ENCODE results near the gene CLN3.
A peak's percentile ranks its signal among the peaks of the same experiment; 100 is the strongest.
"Not testable (repeated sequence)": the region's sequence is repeated elsewhere in the genome, so short reads cannot be mapped to it uniquely, and the experiment has no call there.

Gene CLN3

DNA sequence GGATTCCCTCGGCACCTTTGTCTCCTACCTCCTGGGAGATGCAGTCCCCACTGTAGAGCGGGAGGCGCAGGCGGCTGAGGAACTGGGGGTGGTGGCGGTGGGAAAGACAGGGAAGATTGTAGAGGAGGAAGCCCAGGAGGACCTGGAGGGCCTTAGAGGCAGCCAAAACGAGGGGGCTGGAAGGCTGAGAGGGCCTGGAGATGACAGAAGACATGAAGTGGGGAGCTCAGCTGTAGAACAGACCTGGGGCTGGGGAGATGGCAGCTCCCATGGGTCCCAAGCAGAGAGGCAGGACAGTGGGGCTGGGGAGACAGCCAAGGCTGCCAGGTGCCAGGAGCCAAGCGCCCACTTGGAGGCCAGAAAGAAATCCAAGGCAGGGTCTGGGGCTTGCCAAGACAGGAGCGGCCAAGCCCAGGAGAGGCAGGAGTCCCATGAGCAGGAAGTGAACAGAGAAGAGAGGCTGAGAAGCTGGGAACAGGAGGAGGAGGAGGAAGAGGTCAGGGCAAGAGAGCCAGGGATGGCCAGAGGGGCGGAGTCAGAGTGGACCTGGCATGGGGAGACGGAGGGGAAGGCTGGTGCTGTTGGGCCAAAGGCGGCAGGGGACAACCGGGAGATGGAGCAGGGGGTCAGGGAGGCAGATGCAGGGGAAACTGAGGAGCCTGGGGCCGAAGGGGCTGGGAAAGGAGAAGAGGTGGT is 3.4 kb upstream of the CLN3 start:
- no peak for DNase-seq (ENCODE audit: low read depth in 2 of 3, low spot score in 2 of 3)

- peak; percentile 49 to 72 (median 63) for DNase-seq (ENCODE audit: low read depth in 2 of 3, low spot score in 2 of 3)
Observed at GRCh38 chr16:28494121-28494851, 2.4 kb upstream of the CLN3 start, which contains the start of gene APOBR. Gene APOBR, plus strand, starts transcription at chr16:28494643. Its CDS starts 39 bp downstream, at chr16:28494682.

DNA sequence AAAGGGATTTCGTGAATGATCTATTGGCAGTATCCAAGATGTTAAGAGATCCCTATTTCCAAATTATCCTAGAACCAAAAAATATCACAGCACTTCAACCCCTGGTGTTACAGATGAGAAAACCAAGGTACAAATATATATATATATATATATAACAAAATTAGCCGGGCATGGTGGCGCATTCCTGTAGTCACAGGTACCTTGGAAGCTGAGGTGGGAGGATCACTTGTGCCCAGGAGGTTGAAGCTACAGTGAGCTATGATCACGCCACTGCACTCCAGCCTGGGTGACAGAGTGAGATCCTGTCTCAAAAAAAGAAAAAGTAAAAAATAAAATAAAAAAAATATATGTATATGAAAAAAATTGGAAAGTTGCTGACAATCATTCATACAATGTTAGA is 637 bp upstream of the CLN3 start:
- no peak for DNase-seq (ENCODE audit: low read depth in 2 of 3, low spot score in 2 of 3)

- DNase-seq (ENCODE audit: low read depth in 2 of 3, low spot score in 2 of 3), result no peak
Observed at GRCh38 chr16:28491230-28491969, 474 bp downstream of the CLN3 start.

DNA sequence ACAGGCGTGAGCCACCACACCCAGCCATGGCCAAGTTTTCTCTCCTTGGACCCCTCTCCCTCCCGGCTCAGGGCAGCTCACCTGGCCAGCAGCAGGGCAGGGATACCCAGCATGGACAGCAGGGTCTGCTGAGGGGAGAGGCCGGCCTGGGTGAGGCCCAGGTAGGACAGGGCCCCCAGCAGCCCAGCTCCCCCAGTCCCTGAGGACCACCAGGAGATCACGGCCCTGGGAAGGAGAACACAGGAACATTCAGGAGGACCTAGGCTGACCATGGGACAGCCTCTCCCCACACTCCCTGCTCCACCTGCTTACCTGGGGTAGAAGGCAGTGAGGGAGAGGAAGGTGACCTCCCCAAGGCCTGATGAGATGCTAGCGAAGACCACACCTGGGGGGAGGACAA is 5.6 kb downstream of the CLN3 start:
- no peak for DNase-seq (ENCODE audit: low read depth in 2 of 3, low spot score in 2 of 3)

GRCh38 chr16:28483361-28483760 is 8.5 kb downstream of the CLN3 start:
- not testable (repeated sequence) for DNase-seq (ENCODE audit: low read depth in 2 of 3, low spot score in 2 of 3)

- DNase-seq (ENCODE audit: low read depth in 2 of 3, low spot score in 2 of 3), result no peak
Observed at GRCh38 chr16:28482026-28482425, 9.8 kb downstream of the CLN3 start.

- no peak for DNase-seq (ENCODE audit: low read depth in 2 of 3, low spot score in 2 of 3)
Observed at GRCh38 chr16:28478506-28479180, 13.2 kb downstream of the CLN3 start.

- DNase-seq (ENCODE audit: low read depth in 2 of 3, low spot score in 2 of 3), result no peak
Observed at GRCh38 chr16:28477311-28477920, 14.5 kb downstream of the CLN3 start.

GRCh38 chr16:28475221-28475620 is 16.7 kb downstream of the CLN3 start:
- no peak for DNase-seq (ENCODE audit: low read depth in 2 of 3, low spot score in 2 of 3)

DNA sequence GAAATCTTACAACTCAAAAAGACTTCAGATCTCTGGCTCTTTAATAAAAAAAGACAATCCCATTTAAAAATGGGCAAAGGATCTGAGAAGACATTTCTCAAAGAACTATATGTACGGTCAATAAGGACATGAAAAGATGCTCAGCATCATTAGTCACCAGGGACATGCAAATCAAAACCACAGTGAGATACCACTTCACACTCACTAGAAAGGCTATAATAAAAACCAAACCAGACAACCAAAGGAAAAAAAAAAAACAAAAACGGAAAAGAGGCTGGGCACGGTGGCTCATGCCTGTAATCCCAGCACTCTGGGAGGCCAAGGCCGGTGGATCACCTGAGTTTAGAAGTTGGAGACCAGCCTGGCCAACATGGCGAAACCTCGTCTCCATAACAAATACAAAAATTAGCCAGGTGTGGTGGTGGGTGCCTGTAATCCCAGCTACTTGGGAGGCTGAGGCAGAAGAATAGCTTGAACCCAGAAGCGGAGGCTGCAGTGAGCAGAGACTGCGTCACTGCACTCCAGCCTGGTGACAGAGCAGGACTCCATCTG is 18.1 kb downstream of the CLN3 start:
- no peak for DNase-seq (ENCODE audit: low read depth in 2 of 3, low spot score in 2 of 3)

DNA sequence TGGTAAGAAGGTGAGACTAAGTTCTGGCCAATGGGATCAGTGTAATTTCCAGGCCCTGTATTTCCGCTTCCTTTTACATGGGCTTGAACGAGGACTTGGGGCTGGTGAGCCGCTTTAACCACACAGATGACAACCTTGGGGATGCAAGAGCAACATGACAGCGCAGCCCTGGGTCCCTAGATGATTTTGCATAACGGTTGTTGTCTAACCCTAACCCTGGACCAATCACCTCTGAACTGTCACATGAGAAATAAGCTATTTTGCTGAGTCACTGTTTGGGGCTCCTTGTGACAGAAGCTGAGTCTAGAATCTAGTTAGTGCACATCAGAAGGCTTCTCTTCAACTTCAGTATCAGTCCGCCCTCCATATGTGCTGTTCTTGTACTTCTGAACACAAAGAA is 44.8 kb downstream of the CLN3 start:
- not testable (repeated sequence) for DNase-seq (ENCODE audit: low read depth in 2 of 3, low spot score in 2 of 3)

DNA sequence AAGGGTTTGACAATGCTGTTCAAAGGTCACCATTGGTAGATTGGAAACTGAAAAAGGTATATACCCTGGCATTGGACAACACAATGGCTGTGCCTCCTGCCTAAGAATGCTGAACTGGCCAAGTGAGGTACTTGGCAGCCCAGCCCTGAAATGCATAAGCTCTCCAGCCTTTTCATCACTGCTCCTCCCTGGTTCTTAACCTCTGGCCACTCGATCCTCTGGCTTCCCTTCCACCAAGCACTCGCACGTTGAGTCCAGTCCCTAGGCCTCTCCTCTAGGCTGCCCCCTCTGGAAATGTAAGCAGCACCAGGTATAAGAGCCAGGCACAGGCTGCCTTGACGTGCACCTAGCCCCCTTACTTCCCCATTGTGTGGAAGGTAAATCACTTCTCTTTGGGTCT is 45.5 kb downstream of the CLN3 start:
- DNase-seq (ENCODE audit: low read depth in 2 of 3, low spot score in 2 of 3), result not testable (repeated sequence)

DNA sequence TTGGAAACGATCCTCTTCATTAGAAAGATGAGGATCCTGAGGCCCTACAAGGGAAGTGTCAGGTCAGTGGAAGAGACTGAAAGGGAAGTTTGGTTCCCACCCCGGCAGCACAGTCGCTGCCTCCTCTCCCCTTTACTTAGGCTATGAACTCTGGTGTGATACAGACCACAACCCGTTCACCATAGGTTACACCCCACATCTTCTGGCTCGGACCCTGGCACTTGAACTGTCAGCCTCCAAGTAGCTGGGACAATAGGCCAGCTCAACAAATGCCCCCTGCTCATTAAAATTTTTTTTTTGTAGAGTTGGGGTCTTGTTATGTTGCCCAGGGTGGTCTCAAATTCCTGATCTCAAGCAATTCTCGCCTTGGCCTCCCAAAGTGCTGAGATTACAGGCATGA is 47.9 kb downstream of the CLN3 start:
- not testable (repeated sequence) for DNase-seq (ENCODE audit: low read depth in 2 of 3, low spot score in 2 of 3)

DNA sequence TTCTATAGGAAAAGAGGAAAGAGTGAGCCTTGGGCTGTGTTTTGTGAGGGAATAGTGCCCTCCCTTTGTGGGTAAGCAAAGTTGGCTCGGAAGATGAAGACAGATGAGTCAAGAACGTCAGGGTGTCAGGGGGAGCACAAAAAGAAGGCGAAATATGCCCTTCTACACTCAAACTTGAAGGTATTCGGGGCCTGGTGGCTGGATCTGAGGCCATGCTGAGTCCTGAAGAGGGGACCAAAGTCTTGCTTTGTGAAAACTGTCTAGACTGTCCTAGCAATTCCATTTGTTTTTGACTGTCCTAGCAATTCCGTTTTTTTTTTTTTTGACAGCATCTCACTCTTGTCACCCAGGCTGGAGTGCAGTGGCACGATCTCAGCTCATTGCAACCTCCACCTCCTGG is 53.0 kb downstream of the CLN3 start:
- not testable (repeated sequence) for DNase-seq (ENCODE audit: low read depth in 2 of 3, low spot score in 2 of 3)

DNA sequence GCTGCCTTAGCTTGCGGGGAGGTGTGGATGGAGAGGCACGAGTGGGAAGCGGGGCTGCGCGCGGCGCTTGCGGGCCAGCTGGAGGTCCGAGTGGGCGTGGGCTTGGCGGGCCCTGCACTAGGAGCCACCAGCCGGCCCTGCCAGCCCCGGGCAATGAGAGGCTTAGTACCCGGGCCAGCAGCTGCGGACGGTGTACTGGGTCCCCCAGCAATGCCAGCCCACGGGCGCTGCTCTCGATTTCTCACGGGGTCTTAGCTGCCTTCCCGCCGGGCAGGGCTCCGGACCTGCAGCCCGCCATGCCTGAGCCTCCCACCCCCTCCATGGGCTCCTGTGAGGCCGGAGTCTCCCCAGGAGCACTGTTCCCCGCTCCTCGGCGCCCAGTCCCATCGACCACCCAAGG is 56.5 kb downstream of the CLN3 start:
- not testable (repeated sequence) for DNase-seq (ENCODE audit: low read depth in 2 of 3, low spot score in 2 of 3)

Measured in activated CD8-positive, alpha-beta memory T cell treated with anti-CD3 and anti-CD28 coated beads for 48 hours (primary cell).